ENCODE measurements around the gene PSD. TPM values are rescaled to one million over a fixed set of nuclear protein-coding genes. Genes with fewer than 3 reads are reported as not detected.

Gene PSD
- total RNA-seq, 1 experiment from 2014 or later: 0.40 TPM

DNA sequence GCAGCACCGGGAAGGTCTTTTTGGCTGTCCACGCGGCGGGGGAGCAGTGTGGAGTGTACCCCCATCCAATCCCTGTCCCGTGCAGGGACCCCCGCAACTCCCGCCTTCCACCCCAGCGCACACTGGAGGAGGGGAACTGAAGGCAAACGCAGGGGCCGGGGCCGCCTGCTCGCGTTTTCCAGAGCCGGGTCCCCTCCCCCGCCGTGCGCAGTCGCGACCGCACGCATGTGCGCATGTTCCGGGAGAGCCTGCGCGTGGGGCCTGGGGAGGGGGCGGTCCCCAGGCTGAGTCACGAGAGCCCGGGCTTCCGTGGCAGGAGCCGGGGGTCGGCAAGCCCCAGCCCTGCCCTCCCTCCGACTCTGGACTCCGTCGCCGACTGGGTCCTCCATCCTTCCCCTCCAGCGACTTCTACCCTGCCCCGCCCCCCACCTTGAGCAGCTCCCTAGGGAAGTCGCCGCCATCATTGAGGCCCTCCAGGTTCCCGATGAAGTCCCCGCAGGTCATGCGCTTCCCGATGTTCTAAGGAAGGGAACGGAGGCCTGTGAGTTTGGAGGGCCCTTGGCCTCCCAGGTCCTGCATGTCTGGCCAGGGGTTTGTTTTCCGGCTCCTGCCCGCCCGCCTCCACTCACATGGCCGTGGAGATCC lies 8.0 kb downstream of the PSD start:
- in situ Hi-C loops (cut with HindIII; ENCODE audit: low pct_unique_long_range_greater_than_20kb, low sequenced_read_pairs): no loop called here
- DNase-seq (ENCODE audit: low read depth, low spot score): no peak

DNA sequence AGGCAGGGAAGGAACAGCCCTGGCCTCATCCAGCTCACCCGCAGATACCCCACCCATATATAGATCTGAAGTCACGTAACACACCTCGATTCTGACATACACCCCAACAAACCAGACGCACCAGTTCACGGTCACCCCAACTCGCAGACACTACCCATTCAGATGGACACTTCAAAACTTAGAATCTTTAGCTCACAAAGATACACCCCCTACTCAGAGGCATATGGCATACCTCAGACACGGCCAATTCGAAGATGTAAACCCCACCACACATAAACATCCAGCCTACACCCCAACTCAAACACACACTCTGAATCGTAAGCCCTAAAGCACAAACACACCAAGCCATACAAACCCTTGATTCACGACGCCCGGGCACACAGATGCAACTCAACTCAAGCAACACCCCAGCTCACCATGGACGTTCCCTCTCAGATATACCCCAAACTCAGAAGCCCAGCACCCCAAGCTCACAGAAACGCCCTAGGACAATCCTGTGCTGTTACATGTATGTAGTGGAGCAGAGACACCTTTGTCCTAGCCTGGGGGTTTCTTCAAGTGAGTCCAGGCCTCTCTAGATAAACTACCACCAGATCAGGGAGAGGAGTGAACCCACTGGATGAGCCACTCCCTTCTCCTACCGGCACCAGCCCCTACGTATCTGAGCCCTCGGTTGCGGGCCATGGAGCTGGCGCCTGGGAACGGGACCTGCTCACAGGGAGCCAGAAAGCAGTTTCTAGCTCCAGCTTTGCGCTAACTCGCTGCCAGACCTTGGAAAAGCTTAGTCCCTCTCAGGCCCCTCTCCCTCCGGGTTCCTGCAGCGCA lies 8.8 kb downstream of the PSD start:
- DNase-seq (ENCODE audit: low read depth, low spot score): no peak
- in situ Hi-C loops (cut with HindIII; ENCODE audit: low pct_unique_long_range_greater_than_20kb, low sequenced_read_pairs): no loop called here

DNA sequence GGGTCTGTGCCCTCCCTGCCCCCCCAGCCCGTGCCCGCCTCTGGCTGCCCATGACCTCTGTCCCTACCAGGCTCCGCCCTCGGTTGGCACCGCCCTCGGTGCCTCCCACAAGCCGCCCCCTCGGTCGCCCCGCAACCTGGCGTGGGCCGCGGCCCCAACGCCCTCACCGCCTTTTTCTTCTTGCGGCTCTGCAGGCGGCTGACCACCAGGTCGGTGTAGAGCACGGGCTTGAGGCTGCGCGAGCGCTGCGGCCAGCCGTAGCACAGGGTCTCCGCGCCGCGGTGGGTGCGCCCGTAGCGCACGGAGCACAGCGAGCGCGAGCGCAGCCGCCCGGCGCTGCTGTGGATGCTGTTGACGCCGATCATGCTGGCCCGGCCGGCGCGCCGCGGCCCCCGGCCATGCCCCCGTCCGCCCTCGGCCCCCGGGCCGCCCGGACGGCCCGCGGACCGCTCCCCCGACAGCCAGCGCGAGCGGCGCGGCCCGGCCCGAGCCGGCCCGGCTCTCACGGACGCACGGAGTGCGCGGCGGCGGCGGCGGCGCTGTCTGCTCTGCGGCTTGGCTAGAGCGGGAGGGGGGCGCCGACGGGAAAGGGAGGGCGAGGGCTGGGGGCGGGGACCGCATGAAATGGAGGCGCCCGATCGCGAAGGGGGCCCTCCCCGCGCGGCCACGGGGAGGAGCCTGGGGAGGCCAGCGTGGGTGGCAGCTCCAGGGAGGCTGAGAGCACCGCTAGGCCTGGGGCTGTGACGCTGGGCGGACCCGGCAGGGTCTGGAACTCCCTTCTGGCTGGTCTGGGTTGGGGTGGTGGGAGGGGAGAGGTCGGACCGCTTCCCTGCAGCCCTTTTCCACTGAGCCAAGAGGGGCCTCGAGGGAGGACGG lies 9.6 kb downstream of the PSD start:
- in situ Hi-C loops (cut with HindIII; ENCODE audit: low pct_unique_long_range_greater_than_20kb, low sequenced_read_pairs): no loop called here
- DNase-seq (ENCODE audit: low read depth, low spot score): no peak

DNA sequence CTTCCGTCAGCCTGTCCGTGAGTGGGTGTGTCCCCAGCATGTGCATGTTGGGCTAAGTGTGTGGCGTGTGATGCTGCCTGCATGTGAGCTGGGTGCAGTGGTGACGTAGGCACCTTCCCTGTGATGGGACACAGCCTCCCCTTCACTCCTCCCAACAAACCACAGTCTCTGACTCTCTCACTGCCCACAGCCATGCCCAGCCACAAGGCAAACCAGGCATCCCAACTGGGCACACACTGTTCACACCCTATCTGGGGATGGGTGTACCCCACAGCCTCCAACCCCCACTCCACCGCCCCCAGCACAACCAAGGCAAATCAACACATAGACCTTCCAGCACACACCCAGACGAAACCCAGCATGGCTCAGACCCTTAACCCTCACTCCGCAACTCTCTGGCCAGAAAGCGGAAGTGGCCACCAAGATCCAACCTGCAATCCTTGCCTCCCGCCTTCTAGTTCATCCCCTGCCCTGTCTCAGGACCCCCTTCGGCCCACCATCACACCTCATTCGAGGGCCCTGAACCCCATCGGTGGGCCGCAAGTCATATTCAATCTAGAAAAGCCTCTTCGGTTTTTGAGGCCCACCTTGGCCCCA lies 10.4 kb downstream of the PSD start:
- DNase-seq (ENCODE audit: low read depth, low spot score): no peak

DNA sequence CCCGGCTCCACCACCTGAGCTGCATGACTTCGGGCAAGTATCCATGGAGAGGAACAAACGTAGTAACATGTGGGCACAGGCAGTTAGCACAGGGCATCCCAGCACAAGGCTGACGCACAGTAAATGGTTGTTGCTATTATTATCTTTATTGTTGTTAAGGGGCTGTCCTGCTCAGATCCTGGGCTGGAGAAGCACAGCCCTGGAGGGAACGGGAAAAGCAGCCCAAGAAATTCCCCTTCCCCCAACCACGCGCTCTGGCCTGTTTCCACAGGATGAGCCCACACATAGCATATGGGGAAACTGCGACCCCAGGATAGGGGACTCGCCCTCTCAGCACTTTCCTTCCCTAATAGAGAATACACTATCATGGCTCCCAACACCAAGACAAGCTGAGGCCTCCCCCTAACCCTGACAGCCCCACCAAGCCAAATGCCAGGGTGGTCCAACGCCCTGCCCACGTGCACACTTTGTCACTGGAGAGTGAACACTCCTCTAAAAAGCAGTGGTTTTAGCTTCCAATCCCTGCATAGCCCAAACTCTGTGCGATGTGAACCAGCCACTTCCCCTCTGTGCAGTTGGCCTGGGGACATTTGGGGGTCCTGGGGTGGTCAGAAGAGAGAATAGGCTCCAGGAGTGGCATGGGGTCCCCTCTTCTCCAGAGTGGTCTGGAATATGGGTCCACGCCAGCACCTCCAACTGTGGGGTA lies 11.0 kb downstream of the PSD start:
- in situ Hi-C loops (cut with HindIII; ENCODE audit: low pct_unique_long_range_greater_than_20kb, low sequenced_read_pairs): no loop called here
- DNase-seq (ENCODE audit: low read depth, low spot score): no peak

More for the DNA sequence above, 10.4 kb downstream of the PSD start:
- in situ Hi-C loops (cut with HindIII; ENCODE audit: low pct_unique_long_range_greater_than_20kb, low sequenced_read_pairs): no loop called here

DNA sequence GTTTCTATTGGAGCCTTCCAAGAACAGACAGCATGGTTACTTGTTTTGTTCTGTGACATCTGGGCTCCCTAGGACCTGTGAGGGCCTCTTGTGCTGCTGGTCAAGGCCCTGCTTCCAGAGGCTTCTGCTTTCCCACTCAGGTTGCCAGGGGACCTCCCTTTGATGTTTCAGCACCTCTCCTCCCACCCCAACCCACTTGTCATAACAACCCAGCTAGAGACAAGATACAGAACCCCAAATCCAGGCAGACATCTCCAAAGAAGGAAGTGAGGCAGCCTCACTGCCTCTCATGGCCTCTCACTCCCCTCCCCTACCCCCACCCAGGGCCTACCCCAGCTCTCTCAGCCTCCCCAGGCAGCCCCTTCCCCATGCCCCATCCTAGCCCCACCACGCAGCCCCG lies 11.8 kb downstream of the PSD start:
- in situ Hi-C loops (cut with HindIII; ENCODE audit: low pct_unique_long_range_greater_than_20kb, low sequenced_read_pairs): no loop called here

DNA sequence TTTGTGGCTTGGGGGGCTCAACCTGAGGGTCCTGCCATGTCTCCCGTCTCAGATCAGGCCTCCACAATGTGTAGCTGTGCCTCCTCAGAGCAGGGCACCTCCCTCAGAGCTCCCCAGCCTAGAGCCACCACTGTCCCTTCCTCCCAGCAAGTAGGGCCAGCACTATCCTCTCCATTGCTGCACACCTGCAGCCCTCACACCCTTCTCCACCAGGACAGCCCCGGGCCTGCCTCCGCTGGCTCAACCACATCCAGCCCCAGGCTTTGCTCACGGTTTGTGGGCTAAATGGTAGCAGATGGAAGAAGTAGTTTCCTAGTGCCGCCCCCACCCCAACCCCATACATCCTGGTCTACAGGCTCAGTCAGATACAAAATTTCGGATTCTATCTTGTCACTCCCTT lies 13.0 kb downstream of the PSD start:
- no peak for DNase-seq (ENCODE audit: low read depth, low spot score)
- in situ Hi-C loops (cut with HindIII; ENCODE audit: low pct_unique_long_range_greater_than_20kb, low sequenced_read_pairs): no loop called here

More for the DNA sequence above, 11.8 kb downstream of the PSD start:
- no peak for DNase-seq (ENCODE audit: low read depth, low spot score)

DNA sequence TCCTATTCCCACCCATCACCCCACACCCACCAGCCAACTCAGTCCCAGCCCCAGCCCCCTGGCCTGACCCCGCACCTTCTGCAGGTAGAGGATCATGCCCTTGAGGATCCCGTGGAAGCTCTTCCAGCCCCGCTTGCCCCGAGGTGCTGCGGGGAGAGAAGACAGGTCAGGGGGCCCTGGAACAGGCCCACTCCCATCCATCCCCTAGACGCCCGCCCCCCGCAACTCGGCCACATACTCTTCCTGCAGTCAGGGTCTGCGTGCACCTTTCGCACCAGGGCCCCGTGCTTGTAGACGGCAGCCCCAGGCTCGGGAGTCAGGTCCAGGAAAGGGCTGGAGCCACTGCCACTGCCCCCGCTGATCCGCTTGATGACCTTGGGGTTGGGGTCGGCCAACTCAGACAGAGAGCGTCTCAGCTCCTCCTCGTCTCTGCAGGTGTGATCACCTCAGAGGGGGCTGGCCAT lies 13.4 kb downstream of the PSD start:
- no peak for DNase-seq (ENCODE audit: low read depth, low spot score)
- in situ Hi-C loops (cut with HindIII; ENCODE audit: low pct_unique_long_range_greater_than_20kb, low sequenced_read_pairs): no loop called here

DNA sequence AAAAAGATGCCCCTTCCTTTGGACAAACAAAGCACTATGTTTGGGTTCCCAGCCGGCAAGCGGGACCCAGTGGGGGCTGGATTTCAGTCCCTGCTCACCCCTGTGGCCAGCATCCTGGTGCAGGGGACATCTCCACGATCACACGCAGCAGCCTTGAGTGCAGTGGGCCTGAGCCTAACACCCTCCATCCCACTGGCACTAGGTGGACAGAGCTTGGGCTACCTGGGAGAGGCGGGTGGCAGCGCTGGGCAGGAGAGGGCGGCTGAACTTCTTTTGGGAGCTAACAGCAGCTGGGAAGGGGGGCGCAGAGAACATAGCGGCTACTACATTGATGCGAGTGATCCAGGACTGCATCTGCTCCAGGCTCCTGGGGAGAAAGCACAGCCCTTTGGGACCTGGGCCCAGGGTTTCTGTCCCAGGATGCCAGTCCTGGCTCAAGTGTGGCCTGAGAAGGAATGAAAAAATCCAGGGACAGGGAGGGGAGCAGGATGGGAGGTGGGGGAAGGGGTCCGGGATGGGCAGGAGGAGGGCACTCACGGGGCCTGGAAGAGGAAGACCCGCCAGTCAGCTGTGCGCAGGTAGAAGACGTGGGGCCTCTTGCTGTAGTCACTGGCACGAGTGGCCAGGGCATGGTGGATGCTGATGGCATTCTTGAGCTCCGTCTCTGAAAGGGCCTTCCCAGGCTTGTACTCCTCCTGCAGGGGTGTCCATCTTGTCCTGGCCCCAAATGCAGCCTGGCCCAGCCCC lies 14.1 kb downstream of the PSD start:
- in situ Hi-C loops (cut with HindIII; ENCODE audit: low pct_unique_long_range_greater_than_20kb, low sequenced_read_pairs): no loop called here
- DNase-seq (ENCODE audit: low read depth, low spot score): no peak

DNA sequence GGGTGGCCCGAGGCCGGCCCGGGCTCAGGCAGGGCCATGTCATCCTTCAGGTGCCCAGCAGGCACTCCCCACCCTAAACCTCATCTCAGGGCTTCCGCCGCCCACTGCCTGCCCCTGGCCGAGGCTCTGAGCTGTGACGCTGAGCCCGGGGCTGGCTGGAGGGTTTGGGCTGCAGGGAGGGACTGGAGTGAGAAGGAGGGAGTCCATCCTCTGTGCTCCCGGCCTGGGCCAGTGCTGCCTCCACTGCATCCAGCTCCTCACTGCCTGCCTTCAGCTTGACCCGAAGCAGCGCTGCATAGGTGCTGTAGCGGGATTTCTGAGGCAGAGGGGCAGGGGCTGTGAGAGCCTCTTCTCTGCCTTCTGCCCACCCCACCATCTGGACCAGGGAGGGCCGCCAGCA lies 15.5 kb downstream of the PSD start:
- DNase-seq (ENCODE audit: low read depth, low spot score): no peak
- in situ Hi-C loops (cut with HindIII; ENCODE audit: low pct_unique_long_range_greater_than_20kb, low sequenced_read_pairs): no loop called here

DNA sequence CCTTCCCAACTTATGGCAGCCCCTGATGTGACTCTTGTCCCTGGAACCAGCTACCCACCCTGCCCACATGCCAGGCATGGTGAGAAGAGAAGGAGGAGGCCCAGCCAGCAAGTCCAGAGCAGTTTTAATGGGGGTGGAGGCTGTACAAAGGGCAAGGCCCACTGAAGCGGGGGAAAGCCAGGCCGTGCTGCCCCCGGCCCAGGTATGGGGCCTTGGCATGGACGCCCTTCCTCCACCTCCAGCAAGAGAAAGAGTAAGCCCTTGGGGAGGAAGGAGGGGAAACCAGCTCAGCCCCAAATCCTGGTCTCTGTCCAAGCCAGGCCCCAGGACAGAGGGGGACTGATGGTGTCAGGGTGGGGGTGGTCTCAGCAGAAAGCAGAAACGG lies 16.1 kb downstream of the PSD start:
- no peak for DNase-seq (ENCODE audit: low read depth, low spot score)
- in situ Hi-C loops (cut with HindIII; ENCODE audit: low pct_unique_long_range_greater_than_20kb, low sequenced_read_pairs): no loop called here

DNA sequence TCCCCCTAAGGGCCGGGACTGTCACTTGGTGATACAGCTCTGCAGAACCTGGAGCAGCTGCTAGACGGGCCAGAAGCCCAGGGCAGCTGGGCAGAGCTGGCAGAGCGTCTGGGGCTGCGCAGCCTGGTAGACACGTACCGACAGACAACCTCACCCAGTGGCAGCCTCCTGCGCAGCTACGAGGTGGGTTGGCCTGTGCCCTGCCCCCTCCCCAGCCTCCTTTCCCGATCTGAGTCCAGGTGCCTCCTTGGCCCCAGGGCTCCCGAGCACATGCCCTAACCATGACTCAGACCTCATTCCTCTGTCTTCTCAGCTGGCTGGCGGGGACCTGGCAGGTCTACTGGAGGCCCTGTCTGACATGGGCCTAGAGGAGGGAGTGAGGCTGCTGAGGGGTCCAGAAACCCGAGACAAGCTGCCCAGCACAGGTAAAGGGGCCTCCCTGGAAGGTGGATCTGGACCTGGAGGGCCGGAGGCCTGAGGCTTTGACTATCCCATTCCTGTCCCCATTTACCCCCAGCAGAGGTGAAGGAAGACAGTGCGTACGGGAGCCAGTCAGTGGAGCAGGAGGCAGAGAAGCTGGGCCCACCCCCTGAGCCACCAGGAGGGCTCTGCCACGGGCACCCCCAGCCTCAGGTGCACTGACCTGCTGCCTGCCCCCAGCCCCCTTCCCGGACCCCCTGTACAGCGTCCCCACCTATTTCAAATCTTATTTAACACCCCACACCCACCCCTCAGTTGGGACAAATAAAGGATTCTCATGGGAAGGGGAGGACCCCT lies 16.7 kb downstream of the PSD start:
- DNase-seq (ENCODE audit: low read depth, low spot score): no peak
- in situ Hi-C loops (cut with HindIII; ENCODE audit: low pct_unique_long_range_greater_than_20kb, low sequenced_read_pairs): no loop called here

DNA sequence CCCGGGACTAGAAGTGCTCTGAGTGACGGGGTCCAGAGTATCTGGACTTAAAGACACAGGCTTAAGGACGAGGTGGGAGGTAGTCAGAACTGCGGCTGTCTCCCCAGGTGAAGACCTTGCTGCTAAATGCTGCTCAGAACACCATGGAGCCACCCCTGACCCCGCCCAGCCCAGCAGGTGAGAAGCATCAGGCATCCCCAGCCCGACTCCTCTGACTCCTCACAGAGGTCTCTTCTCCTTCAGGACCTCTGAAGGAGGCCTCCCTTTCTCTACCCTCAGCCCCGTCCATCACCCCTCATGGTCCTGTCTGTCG lies 17.3 kb downstream of the PSD start:
- DNase-seq (ENCODE audit: low read depth, low spot score): no peak
- in situ Hi-C loops (cut with HindIII; ENCODE audit: low pct_unique_long_range_greater_than_20kb, low sequenced_read_pairs): no loop called here

DNA sequence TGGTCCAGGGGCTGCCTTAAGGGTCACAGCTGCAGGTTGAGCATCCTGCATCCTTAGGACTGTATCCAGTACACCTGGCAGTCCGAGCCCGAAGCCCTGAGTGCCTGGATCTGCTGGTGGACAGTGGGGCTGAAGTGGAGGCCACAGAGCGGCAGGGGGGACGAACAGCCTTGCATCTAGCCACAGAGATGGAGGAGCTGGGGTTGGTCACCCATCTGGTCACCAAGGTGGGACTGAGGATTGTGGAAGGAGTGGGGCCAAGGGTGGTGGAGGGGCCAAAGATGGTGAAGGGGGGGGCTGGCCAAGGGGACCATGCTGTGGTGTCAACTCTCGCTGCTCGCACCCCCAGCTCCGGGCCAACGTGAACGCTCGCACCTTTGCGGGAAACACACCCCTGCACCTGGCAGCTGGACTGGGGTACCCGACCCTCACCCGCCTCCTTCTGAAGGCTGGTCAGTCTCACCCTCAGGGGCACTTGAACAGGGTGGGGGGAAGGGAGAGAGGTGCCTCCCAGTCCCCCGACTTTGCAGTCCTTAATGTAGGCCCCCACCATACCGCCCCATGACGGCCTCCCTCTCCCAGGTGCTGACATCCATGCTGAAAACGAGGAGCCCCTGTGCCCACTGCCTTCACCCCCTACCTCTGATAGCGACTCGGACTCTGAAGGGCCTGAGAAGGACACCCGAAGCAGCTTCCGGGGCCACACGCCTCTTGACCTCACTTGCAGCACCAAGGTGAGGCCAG lies 17.8 kb downstream of the PSD start:
- in situ Hi-C loops (cut with HindIII; ENCODE audit: low pct_unique_long_range_greater_than_20kb, low sequenced_read_pairs): no loop called here
- DNase-seq (ENCODE audit: low read depth, low spot score): no peak

DNA sequence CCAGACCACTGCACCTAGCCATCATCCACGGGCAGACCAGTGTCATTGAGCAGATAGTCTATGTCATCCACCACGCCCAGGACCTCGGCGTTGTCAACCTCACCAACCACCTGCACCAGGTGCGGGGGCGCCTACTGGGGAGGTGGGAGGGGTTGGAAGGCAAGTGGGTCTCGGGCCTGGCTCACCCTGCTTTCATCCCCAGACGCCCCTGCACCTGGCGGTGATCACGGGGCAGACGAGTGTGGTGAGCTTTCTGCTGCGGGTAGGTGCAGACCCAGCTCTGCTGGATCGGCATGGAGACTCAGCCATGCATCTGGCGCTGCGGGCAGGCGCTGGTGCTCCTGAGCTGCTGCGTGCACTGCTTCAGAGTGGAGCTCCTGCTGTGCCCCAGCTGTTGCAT lies 18.5 kb downstream of the PSD start:
- no peak for DNase-seq (ENCODE audit: low read depth, low spot score)
- in situ Hi-C loops (cut with HindIII; ENCODE audit: low pct_unique_long_range_greater_than_20kb, low sequenced_read_pairs): no loop called here

Data from SK-MEL-5 (cell line).